ENCODE measurements around the gene DCAF6.

Gene DCAF6

GRCh38 chr1:168110896-168111545, 174.5 kb downstream of the DCAF6 start:
- no peak for DNase-seq

GRCh38 chr1:168112673-168113305, 176.3 kb downstream of the DCAF6 start:
- no peak for DNase-seq

- DNase-seq, result no peak
Observed at GRCh38 chr1:168114845-168115244, 178.4 kb downstream of the DCAF6 start.

GRCh38 chr1:168116327-168116799, 179.9 kb downstream of the DCAF6 start:
- no peak for DNase-seq

- no peak for DNase-seq
Observed at GRCh38 chr1:168119750-168120149, 183.3 kb downstream of the DCAF6 start.

GRCh38 chr1:168121401-168122011, 185.0 kb downstream of the DCAF6 start:
- DNase-seq, result no peak

GRCh38 chr1:168125051-168125450, 188.6 kb downstream of the DCAF6 start:
- DNase-seq, result no peak
